HEK293 (cell line): ENCODE data around the gene MAP2K6.
A peak's percentile ranks its signal among the peaks of the same experiment; 100 is the strongest.

Experiments used
- CTCF ChIA-PET: fragments of 350-600 bp; formaldehyde crosslinking; extraction: SDS; loops from one replicate; lab custom pipeline; 2021; ENCODE audit warnings: antibody characterized with exemption; lab: Yijun Ruan, JAX
- POLR2A ChIA-PET: fragments of 300-600 bp; formaldehyde crosslinking; extraction: SDS; loops from one replicate; lab custom pipeline; 2020; ENCODE audit warnings: antibody characterized with exemption, inconsistent platforms; lab: Yijun Ruan, JAX
- H3K27ac ChIP-seq: fragments of 200-500 bp; sonication (Bioruptor generic); 2 replicates; pipeline ENCODE4 v1.5.1; 2014; ENCODE audit warnings: low read depth, low read length, control low read depth, inconsistent platforms; ENCODE audit errors: extremely low read depth
- H3K36me3 ChIP-seq, 2 experiments: fragments of 200-500 bp in 1 of 2; sonication (Bioruptor generic) in 1 of 2; 1 replicate in 1 of 2; 2 replicates in 1 of 2; pipeline ENCODE4 v1.5.1; 2014 to 2017; ENCODE audit warnings: inconsistent platforms in 2 of 2, low read length in 2 of 2; ENCODE audit not compliant: control insufficient read depth in 2 of 2, insufficient read depth in 1 of 2
- H3K4me1 ChIP-seq: fragments of 200-500 bp; sonication (Bioruptor generic); 2 replicates; pipeline ENCODE4 v1.5.1; 2014; ENCODE audit warnings: mild to moderate bottlenecking, low read length, inconsistent platforms; ENCODE audit not compliant: control insufficient read depth, insufficient read depth
- H3K4me3 ChIP-seq: 2 replicates; pipeline ENCODE4 v1.5.1; 2011; ENCODE audit warnings: low read depth, mild to moderate bottlenecking, control low read depth, low read length, moderate library complexity
- H3K9me3 ChIP-seq: fragments of 200-500 bp; sonication (Bioruptor generic); 2 replicates; pipeline ENCODE4 v1.5.1; 2014; ENCODE audit warnings: low read depth, low read length, inconsistent platforms; ENCODE audit not compliant: control insufficient read depth, insufficient read depth
- BCL11B ChIP-seq: fragments of 450-650 bp; formaldehyde crosslinking; IDR thresholded peaks from 2 replicates; pipeline ENCODE4 v1.5.1; 2016; ENCODE audit warnings: low read depth, missing biosample characterization, missing genetic modification characterization
- BCL6B ChIP-seq: fragments of 450-650 bp; formaldehyde crosslinking; IDR thresholded peaks from 2 replicates; pipeline ENCODE4 v1.5.1; 2017; ENCODE audit warnings: missing biosample characterization, missing genetic modification characterization
- FEZF1 ChIP-seq: fragments of 450-650 bp; formaldehyde crosslinking; IDR thresholded peaks from 2 replicates; pipeline ENCODE4 v1.5.1; 2016; ENCODE audit warnings: missing biosample characterization, missing genetic modification characterization
- OSR2 ChIP-seq: fragments of 450-650 bp; formaldehyde crosslinking; IDR thresholded peaks from 2 replicates; pipeline ENCODE4 v1.5.1; 2016; ENCODE audit warnings: missing biosample characterization, missing genetic modification characterization
- SP2 ChIP-seq: fragments of 450-650 bp; formaldehyde crosslinking; IDR thresholded peaks from 2 replicates; pipeline ENCODE4 v1.5.1; 2016; ENCODE audit warnings: missing biosample characterization, missing genetic modification characterization
- SP7 ChIP-seq: fragments of 450-650 bp; formaldehyde crosslinking; IDR thresholded peaks from 2 replicates; pipeline ENCODE4 v1.5.1; 2016; ENCODE audit warnings: missing biosample characterization, missing genetic modification characterization
- TSHZ1 ChIP-seq: fragments of 450-650 bp; formaldehyde crosslinking; IDR thresholded peaks from 2 replicates; pipeline ENCODE4 v1.5.1; 2016; ENCODE audit warnings: missing biosample characterization, missing genetic modification characterization, borderline replicate concordance
- ZBTB1 ChIP-seq: fragments of 450-650 bp; formaldehyde crosslinking; IDR thresholded peaks from 2 replicates; pipeline ENCODE4 v1.5.1; 2016; ENCODE audit warnings: missing biosample characterization, missing genetic modification characterization
- ZBTB17 ChIP-seq: fragments of 450-650 bp; formaldehyde crosslinking; IDR thresholded peaks from 2 replicates; pipeline ENCODE4 v1.5.1; 2016; ENCODE audit warnings: missing biosample characterization, missing genetic modification characterization
- ZBTB20 ChIP-seq: fragments of 450-650 bp; formaldehyde crosslinking; IDR thresholded peaks from 2 replicates; pipeline ENCODE4 v1.5.1; 2016; ENCODE audit warnings: missing biosample characterization, missing genetic modification characterization
- ZBTB8A ChIP-seq: fragments of 450-650 bp; formaldehyde crosslinking; IDR thresholded peaks from 2 replicates; pipeline ENCODE4 v1.5.1; 2016; ENCODE audit warnings: missing biosample characterization, missing genetic modification characterization
- ZIC2 ChIP-seq: fragments of 450-650 bp; formaldehyde crosslinking; IDR thresholded peaks from 2 replicates; pipeline ENCODE4 v1.5.1; 2016; ENCODE audit warnings: missing biosample characterization, missing genetic modification characterization
- ZNF10 ChIP-seq: fragments of 450-650 bp; formaldehyde crosslinking; IDR thresholded peaks from 2 replicates; pipeline ENCODE4 v1.5.1; 2017; ENCODE audit warnings: missing biosample characterization, missing genetic modification characterization
- ZNF121 ChIP-seq: fragments of 450-650 bp; formaldehyde crosslinking; IDR thresholded peaks from 2 replicates; pipeline ENCODE4 v1.5.1; 2016; ENCODE audit warnings: missing biosample characterization, missing genetic modification characterization
- ZNF292 ChIP-seq: fragments of 450-650 bp; formaldehyde crosslinking; IDR thresholded peaks from 2 replicates; pipeline ENCODE4 v1.5.1; 2016; ENCODE audit warnings: low read depth, missing biosample characterization, missing genetic modification characterization, borderline replicate concordance
- ZNF335 ChIP-seq: fragments of 450-650 bp; formaldehyde crosslinking; conservative IDR thresholded peaks from 2 replicates; pipeline ENCODE4 v1.5.1; 2016; ENCODE audit warnings: missing biosample characterization, missing genetic modification characterization
- ZNF398 ChIP-seq: fragments of 450-650 bp; formaldehyde crosslinking; IDR thresholded peaks from 2 replicates; pipeline ENCODE4 v1.5.1; 2017; ENCODE audit warnings: missing biosample characterization, missing genetic modification characterization
- ZNF416 ChIP-seq: fragments of 450-650 bp; formaldehyde crosslinking; IDR thresholded peaks from 2 replicates; pipeline ENCODE4 v1.5.1; 2016; ENCODE audit warnings: missing biosample characterization, missing genetic modification characterization
- ZNF423 ChIP-seq: fragments of 450-650 bp; formaldehyde crosslinking; IDR thresholded peaks from 2 replicates; pipeline ENCODE4 v1.5.1; 2016; ENCODE audit warnings: missing biosample characterization, missing genetic modification characterization
- ZNF664 ChIP-seq: fragments of 450-650 bp; formaldehyde crosslinking; IDR thresholded peaks from 2 replicates; pipeline ENCODE4 v1.5.1; 2016; ENCODE audit warnings: missing biosample characterization, missing genetic modification characterization
- ZNF692 ChIP-seq: fragments of 450-650 bp; formaldehyde crosslinking; IDR thresholded peaks from 2 replicates; pipeline ENCODE4 v1.5.1; 2016; ENCODE audit warnings: missing biosample characterization, missing genetic modification characterization
- ZNF791 ChIP-seq: fragments of 450-650 bp; formaldehyde crosslinking; IDR thresholded peaks from 2 replicates; pipeline ENCODE4 v1.5.1; 2016; ENCODE audit warnings: missing biosample characterization, missing genetic modification characterization
- ZSCAN30 ChIP-seq: fragments of 450-650 bp; IDR thresholded peaks from 2 replicates; pipeline ENCODE4 v1.5.1; 2018; ENCODE audit warnings: missing biosample characterization, mild to moderate bottlenecking, missing genetic modification characterization, moderate library complexity

MAP2K6 gene

GRCh38 chr17:69430488-69430887 is 16.0 kb downstream of the MAP2K6 start:
- ChIA-PET POLR2A (no interaction called here), CTCF (interaction anchor here (0.6 to 1.5 kb wide), 4 partner anchors 77 to 95 kb away, joined by 3 to 4 read pairs (median 3); no protein-coding TSS in a partner anchor)
- no peak overlapping the region for H3K4me3 ChIP-seq
- no peak overlapping the region for H3K27ac ChIP-seq
- no peaks in the 10 kb centered on the region for H3K36me3 ChIP-seq
- H3K4me1 ChIP-seq, result peaks cover 12% of the 10 kb centered on the region
- no peaks in the 10 kb centered on the region for H3K9me3 ChIP-seq
- TF ChIP-seq ZBTB20 (peak; percentile 63), FEZF1 (tag by site-specific recombination) (no peak), BCL11B (tag by site-specific recombination) (no peak), ZIC2 (tag by site-specific recombination) (no peak)

- Histone ChIP-seq H3K9me3 (no peaks in the 10 kb centered on the region), H3K4me1 (peaks cover 12% of the 10 kb centered on the region), H3K36me3 (no peaks in the 10 kb centered on the region), H3K4me3 (no peak overlapping the region), H3K27ac (no peak overlapping the region)
- TF ChIP-seq ZBTB8A (tag by site-specific recombination) (no peak), ZNF692 (tag by site-specific recombination) (no peak), TSHZ1 (no peak), ZBTB1 (no peak)
- POLR2A ChIA-PET, result no interaction called here
- CTCF ChIA-PET, result interaction anchor here (0.8 to 1.6 kb wide), 2 partner anchors 91 to 656 kb away, joined by 4 to 5 read pairs; no protein-coding TSS in a partner anchor
These were observed 17.3 kb downstream of the MAP2K6 start for GRCh38 chr17:69431835-69432234.

GRCh38 chr17:69433093-69433492 is 18.6 kb downstream of the MAP2K6 start:
- Histone ChIP-seq H3K4me3 (no peak overlapping the region), H3K27ac (no peak overlapping the region), H3K36me3 (no peaks in the 10 kb centered on the region), H3K4me1 (peaks cover 12% of the 10 kb centered on the region), H3K9me3 (no peaks in the 10 kb centered on the region)
- CTCF ChIA-PET, result interaction anchor here (0.7 to 1.6 kb wide), 2 partner anchors 90 to 389 kb away, joined by 3 to 5 read pairs; no protein-coding TSS in a partner anchor
- POLR2A ChIA-PET, result no interaction called here
- TF ChIP-seq ZSCAN30 (tag by site-specific recombination) (no peak), ZBTB17 (tag by site-specific recombination) (peak; percentile 91), FEZF1 (tag by site-specific recombination) (peak; percentile 38), ZNF121 (tag by site-specific recombination) (no peak), BCL6B (tag by site-specific recombination) (no peak), SP7 (tag by site-specific recombination) (no peak), ZNF791 (tag by site-specific recombination) (no peak), ZNF398 (tag by site-specific recombination) (no peak), ZNF292 (no peak), ZNF335 (tag by site-specific recombination) (0 out of 2 replicates have a peak, but pooled peaks have one; percentile 13), OSR2 (tag by site-specific recombination) (0 out of 2 replicates have a peak, but pooled peaks have one; percentile 19), ZNF423 (no peak), SP2 (no peak), ZNF10 (tag by site-specific recombination) (no peak), ZNF664 (no peak), ZNF416 (tag by site-specific recombination) (no peak)
